ENCODE data around the gene C11orf65.
A peak's percentile ranks its signal among the peaks of the same experiment; 100 is the strongest.
"Not testable (repeated sequence)": the region's sequence is repeated elsewhere in the genome, so short reads cannot be mapped to it uniquely, and the experiment has no call there.

The C11orf65 gene

DNA sequence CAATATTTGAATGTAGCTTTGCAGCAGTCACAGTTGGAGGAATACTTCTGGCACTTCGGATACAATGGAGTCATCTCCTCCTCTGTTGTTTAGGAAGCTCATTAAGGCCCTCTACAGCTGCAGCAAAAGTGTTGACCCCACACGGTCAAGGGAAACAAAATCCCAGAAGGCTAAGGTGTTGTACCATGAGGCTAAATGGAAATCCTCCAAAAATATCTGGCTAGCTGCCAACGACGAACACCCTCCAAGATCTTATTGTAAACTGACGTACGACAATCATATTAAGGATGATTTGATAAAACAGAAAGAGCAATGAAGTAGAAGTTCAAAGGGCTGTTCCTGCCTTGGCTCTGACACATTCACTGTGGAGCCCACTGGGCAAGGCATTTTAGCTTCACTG lies 26.9 kb upstream of the C11orf65 start:
- no peak overlapping the region for H3K27ac Mint-ChIP-seq
- H3K36me3 Mint-ChIP-seq (ENCODE audit: low read depth) = peaks cover 2% of the 10 kb centered on the region
- H3K4me1 Mint-ChIP-seq = peaks cover 18% of the 10 kb centered on the region
- DNase-seq (no peak), ATAC-seq (no peak)
- no peaks in the 10 kb centered on the region for H3K27me3 Mint-ChIP-seq
- no peak overlapping the region for H3K4me3 Mint-ChIP-seq
- H3K9me3 Mint-ChIP-seq = no peaks in the 10 kb centered on the region

DNA sequence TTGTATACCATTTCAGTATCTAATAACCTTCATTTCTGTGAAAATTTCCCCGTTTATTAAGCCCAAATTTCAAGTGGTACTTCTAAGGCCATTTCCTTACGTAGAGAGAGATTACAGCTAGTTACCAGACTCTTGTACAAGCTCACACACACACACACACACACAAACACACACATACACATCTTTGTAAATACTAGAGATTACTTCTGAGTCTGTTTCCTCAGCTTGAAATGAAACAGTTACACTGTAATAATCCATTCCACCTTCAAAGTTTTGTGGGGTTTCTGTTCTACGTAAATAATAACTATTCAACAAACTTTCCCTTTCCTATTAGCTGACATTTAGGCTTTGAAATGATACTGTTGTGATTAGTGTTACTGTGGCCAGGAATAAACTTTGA lies 24.6 kb upstream of the C11orf65 start:
- Mint-ChIP-seq H3K4me1 (peaks cover 7% of the 10 kb centered on the region), H3K9me3 (no peaks in the 10 kb centered on the region), H3K27ac (no peak overlapping the region), H3K27me3 (no peaks in the 10 kb centered on the region), H3K4me3 (no peak overlapping the region), H3K36me3 (ENCODE audit: low read depth) (peaks cover 10% of the 10 kb centered on the region)
- ATAC-seq (no peak), DNase-seq (no peak)

DNA sequence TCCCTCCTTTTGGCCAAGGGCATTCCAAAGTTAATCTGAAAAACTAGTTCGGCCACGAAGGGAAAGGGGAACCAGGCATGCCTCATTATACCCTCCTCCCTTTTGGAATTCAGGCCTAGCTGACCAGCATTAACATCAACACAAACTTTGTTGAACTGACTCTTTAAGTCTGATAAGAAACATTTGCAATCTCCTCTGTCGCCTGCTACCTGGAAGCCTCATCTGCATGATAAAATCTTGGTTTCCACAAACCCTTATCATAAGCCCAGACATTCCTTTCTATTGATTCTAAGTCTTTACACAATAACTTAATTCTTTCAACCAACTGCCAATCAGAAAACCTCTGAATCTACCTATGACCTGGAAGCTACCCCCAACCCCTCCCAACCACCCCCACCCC lies 19.5 kb upstream of the C11orf65 start:
- H3K27ac Mint-ChIP-seq = no peak overlapping the region

DNA sequence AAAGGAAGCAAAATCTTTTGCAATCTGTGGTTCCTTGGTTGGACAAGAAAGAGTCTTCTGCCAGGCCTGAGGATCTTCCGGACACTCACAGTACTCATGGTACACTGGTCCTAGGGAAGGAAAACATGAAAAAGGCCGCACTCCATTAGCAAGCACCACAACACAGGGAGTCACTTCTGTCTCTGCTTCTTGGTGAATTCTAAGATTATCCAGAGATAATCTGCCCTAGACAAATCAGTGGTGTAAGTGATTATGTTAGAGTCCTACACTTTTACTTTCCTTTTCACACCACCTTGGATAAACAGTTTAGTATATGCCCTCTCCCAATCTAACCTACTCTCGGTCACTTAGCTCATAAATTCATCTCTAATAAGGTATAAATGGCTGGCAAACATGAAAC lies 19.0 kb upstream of the C11orf65 start:
- Mint-ChIP-seq H3K27ac (no peak overlapping the region), H3K36me3 (ENCODE audit: low read depth) (peaks cover 35% of the 10 kb centered on the region), H3K4me3 (no peak overlapping the region), H3K9me3 (no peaks in the 10 kb centered on the region), H3K4me1 (no peaks in the 10 kb centered on the region), H3K27me3 (no peaks in the 10 kb centered on the region)
- DNase-seq = no peak
- ATAC-seq = no peak

More for the DNA sequence above, 19.5 kb upstream of the C11orf65 start:
- DNase-seq (no peak), ATAC-seq (no peak)
- H3K4me1 Mint-ChIP-seq = no peaks in the 10 kb centered on the region
- H3K9me3 Mint-ChIP-seq = no peaks in the 10 kb centered on the region
- H3K27me3 Mint-ChIP-seq = no peaks in the 10 kb centered on the region
- H3K36me3 Mint-ChIP-seq (ENCODE audit: low read depth) = peaks cover 35% of the 10 kb centered on the region
- no peak overlapping the region for H3K4me3 Mint-ChIP-seq

DNA sequence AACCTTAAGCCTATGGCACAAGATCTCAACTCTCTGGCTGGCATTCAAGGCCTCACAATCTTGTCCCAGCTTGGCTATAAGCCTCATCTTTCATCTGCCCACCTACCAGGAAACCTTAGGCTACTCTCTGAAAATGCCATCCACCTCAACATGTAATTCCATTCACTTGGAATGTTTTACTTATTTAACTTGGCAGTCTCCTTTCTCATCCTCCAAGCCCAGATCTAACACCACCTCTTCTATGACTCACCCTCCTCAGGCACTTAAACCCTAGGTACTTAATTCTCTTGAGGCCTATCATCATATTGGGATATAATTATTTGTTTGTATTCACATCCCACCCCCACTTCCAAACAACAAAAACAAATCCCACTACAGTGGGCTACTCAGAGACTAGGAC lies 15.8 kb upstream of the C11orf65 start:
- ATAC-seq (no peak), DNase-seq (no peak)
- H3K27me3 Mint-ChIP-seq = no peaks in the 10 kb centered on the region
- no peak overlapping the region for H3K4me3 Mint-ChIP-seq
- H3K27ac Mint-ChIP-seq = no peak overlapping the region
- peaks cover 33% of the 10 kb centered on the region for H3K36me3 Mint-ChIP-seq (ENCODE audit: low read depth)
- no peaks in the 10 kb centered on the region for H3K9me3 Mint-ChIP-seq
- no peaks in the 10 kb centered on the region for H3K4me1 Mint-ChIP-seq

DNA sequence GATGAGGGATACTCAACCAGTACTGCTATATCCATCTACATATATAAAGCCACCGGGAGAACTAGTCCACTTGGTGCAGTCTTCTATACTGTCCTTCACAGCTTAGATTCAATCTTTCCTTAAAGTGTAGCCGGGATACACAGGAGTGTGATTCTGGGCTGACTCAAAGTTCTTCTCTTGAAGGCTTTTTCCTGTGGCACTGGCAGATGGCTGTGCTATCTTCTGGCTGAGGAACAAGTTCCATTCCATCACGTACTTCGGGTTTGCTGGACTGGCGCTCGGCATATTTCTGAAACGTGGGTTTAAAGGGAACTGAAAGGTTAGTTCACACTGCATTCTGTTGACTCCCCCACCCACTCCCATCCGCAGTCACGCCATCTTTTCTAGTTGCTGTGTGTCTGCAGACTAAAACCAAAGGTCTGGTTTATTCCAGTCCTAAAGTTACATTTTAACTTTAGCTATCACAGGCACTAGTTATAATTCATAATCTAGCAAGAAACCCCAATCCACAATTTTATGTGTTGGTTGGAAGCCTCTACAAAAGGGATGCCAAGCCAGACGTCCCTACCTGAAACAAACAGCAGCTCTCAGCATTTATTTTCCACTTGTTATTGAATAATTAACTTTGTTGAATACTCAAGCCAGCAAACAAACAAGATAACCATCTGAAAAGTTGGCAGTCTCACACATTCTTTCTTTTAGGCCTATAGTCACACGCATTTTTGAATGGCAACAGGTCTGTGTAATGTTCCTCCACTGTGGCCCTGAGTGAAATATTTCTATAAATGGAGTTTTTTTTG lies 7.5 kb upstream of the C11orf65 start:
- H3K27ac Mint-ChIP-seq = no peak overlapping the region

DNA sequence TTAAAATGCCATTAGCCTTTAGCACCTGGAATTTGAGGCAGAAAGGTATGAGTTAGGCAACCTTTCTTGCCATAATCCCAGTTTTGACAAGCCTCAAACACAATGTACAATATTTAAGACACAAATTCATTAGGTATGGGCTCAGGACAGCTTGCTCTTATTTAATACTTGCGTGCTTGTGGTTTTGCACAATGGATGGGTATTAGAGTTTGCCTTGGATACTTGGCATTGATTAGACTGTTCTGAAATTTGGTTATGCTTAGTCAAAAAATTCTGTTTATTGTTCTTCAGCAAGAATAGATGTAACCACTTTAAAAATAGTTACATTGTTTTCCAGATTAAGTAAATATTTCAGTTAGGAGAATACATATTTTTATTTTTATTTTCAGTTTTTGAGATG lies 5.4 kb upstream of the C11orf65 start:
- H3K36me3 Mint-ChIP-seq (ENCODE audit: low read depth) = peaks cover 7% of the 10 kb centered on the region
- ATAC-seq = no peak
- no peak overlapping the region for H3K4me3 Mint-ChIP-seq
- H3K4me1 Mint-ChIP-seq = peaks cover 5% of the 10 kb centered on the region
- H3K27me3 Mint-ChIP-seq = no peaks in the 10 kb centered on the region
- no peak overlapping the region for H3K27ac Mint-ChIP-seq
- no peak for DNase-seq
- H3K9me3 Mint-ChIP-seq = no peaks in the 10 kb centered on the region

More for the DNA sequence above, 7.5 kb upstream of the C11orf65 start:
- no peaks in the 10 kb centered on the region for H3K4me1 Mint-ChIP-seq
- no peaks in the 10 kb centered on the region for H3K27me3 Mint-ChIP-seq
- no peaks in the 10 kb centered on the region for H3K9me3 Mint-ChIP-seq
- peaks cover 7% of the 10 kb centered on the region for H3K36me3 Mint-ChIP-seq (ENCODE audit: low read depth)
- no peak for DNase-seq
- H3K4me3 Mint-ChIP-seq = no peak overlapping the region
- no peak for ATAC-seq

DNA sequence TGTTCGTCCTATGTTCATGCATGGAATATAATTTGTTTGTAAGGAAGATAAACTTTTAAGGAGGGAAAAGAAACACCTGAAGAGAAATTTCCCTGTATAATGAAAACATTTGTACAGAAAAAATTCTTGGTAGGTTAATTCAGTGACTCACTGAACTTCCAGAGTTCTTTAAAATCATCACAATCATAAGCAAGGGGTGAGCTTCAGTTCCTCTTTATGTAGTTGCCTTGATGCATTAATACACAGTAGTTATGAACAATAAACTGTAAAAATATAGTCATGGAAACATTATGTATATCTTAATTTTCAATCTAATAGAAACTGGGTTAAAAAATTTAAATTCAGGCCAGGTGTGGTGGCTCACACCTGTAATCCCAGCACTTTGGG lies 1.1 kb upstream of the C11orf65 start:
- Mint-ChIP-seq H3K27me3 (no peaks in the 10 kb centered on the region), H3K36me3 (ENCODE audit: low read depth) (peaks cover 3% of the 10 kb centered on the region), H3K9me3 (no peaks in the 10 kb centered on the region), H3K27ac (peak overlapping the region; percentile 99), H3K4me3 (peak overlapping the region; percentile 98), H3K4me1 (peaks cover 13% of the 10 kb centered on the region)
- no peak for ATAC-seq
- no peak for DNase-seq

DNA sequence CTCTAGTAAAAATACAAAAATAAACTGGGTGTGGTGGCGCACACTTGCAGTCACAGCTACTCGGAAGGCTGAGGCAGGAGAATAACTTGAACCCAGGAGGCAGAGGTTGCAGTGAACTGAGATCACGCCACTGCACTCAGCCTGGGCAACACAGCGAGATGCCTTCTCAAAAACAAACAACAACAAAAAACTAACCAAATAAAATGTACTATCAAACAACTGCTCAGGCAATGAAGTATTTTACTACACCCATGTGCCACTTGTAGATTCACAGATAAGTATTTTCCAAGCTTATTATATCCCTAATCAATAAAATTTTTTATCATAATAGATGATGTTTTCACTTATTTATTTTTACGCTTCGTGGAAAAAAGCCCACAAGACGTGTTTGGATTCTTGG lies 924 bp downstream of the C11orf65 start:
- H3K4me1 Mint-ChIP-seq = peaks cover 13% of the 10 kb centered on the region
- DNase-seq (no peak), ATAC-seq (no peak)
- no peaks in the 10 kb centered on the region for H3K27me3 Mint-ChIP-seq
- H3K36me3 Mint-ChIP-seq (ENCODE audit: low read depth) = peaks cover 3% of the 10 kb centered on the region
- no peaks in the 10 kb centered on the region for H3K9me3 Mint-ChIP-seq
- peak overlapping the region; percentile 99 for H3K27ac Mint-ChIP-seq
- peak overlapping the region; percentile 98 for H3K4me3 Mint-ChIP-seq

DNA sequence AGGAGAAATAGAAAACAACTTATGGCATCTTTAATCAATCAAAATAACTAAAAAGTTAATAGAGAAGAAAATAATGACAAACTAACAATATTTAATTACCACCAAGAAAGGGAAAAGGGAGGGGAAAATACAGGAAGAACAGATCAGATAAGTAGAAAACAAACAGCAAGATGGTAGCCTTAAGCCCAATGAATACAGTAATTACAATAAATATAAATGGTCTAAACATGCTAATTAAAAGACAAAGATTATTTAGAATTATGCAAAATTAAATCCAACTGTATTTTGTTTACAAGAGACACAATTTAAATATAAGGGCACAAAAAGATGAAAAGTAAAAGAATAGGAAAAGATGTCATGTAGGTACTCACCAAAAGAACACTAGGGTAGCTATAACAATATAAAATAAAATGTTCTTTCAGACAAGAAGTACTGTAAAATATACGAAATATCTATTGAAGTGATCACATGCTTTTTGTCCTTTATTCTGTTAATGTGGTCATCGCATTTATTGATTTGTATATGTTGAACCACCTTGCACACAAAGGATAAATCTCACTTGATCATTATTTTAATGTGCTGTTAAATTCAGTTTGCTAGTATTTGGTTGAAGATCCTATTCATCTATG lies 14.0 kb downstream of the C11orf65 start:
- Mint-ChIP-seq H3K36me3 (ENCODE audit: low read depth) (peaks cover 7% of the 10 kb centered on the region), H3K4me1 (no peaks in the 10 kb centered on the region), H3K27ac (no peak overlapping the region), H3K4me3 (no peak overlapping the region), H3K27me3 (no peaks in the 10 kb centered on the region), H3K9me3 (peaks cover 16% of the 10 kb centered on the region)
- ATAC-seq (no peak), DNase-seq (no peak)

DNA sequence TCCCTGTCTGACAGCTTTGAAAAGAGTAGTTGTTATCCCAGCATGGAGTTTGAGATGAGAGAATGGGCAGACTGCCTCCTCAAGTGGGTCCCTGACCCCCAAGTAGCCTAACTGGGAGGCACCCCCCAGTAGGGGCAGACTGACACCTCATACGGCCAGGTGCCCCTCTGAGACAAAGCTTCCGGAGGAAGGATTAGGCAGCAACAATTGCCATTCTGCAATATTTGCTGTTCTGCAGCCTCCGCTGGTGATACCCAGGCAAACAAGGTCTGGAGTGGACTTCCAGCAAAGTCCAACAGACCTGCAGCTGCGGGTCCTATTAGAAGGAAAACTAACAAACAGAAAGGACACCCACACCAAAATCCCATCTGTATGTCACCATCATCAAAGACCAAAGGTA lies 25.9 kb downstream of the C11orf65 start:
- H3K27ac Mint-ChIP-seq; H3K4me1 Mint-ChIP-seq; H3K4me3 Mint-ChIP-seq; DNase-seq; H3K27me3 Mint-ChIP-seq; H3K36me3 Mint-ChIP-seq (ENCODE audit: low read depth); ATAC-seq: not testable (repeated sequence)
- H3K9me3 Mint-ChIP-seq = peaks cover 33% of the 10 kb centered on the region

DNA sequence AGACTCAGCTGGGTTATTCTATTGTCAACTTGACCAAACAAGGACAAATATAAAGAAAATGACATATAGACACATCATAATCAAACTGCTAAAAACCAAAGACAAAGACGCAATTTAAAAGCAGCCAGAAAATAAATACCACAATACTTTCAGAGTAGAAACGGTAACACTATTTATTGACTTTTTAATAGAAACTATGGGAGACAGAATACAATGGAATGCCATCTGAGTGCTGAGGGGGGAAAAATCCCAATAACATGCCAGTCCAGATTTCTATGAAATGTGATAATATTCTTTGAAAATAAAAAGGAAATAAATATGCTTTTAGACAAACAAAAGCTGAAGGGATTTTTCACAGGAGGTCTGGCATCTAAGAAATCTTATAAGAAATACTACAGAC lies 30.7 kb downstream of the C11orf65 start:
- Mint-ChIP-seq H3K4me1 (no peaks in the 10 kb centered on the region), H3K27me3 (no peaks in the 10 kb centered on the region), H3K4me3 (no peak overlapping the region), H3K36me3 (ENCODE audit: low read depth) (no peaks in the 10 kb centered on the region), H3K27ac (no peak overlapping the region), H3K9me3 (peaks cover 19% of the 10 kb centered on the region)
- no peak for ATAC-seq
- no peak for DNase-seq

DNA sequence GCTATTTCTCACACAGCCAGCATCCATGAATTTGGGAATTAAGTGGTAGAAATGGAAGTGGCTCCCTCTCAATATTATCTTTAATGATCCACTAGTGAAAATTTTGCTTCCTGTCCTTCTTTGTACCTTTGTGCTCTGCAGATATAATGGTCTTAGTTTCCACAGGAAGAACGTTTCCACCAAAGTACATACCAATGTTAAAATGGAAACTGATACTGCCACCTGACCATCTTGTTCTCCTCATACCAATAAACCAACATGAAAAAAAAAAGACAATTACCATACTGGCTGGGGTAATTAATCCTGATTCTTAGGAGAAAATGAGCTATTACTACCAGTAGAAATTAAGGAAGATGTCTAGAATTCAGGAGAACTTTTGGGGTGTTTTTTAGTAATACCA lies 32.3 kb downstream of the C11orf65 start:
- Mint-ChIP-seq H3K36me3 (ENCODE audit: low read depth) (no peaks in the 10 kb centered on the region), H3K9me3 (peaks cover 9% of the 10 kb centered on the region), H3K4me1 (no peaks in the 10 kb centered on the region), H3K27ac (no peak overlapping the region), H3K27me3 (no peaks in the 10 kb centered on the region), H3K4me3 (no peak overlapping the region)
- DNase-seq (no peak), ATAC-seq (no peak)

DNA sequence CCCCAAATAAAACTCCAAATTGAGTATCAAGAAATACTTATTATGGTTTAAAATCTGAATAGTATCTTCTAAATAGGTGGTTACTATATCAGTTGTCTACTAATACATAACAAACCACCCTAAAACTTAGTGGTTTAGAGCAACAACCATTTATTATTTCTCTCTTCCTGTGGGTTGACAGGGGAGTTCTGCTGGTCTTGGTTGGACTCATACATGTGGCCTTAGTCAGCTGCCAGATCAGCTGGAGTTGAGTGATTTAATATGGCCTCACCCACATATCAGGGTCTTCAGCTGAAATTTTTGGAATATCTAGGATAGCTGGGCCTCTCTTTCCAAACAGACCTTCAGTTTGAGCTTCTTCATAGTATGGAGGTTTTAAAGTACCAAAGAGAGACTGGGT lies 34.5 kb downstream of the C11orf65 start:
- Mint-ChIP-seq H3K4me1 (no peaks in the 10 kb centered on the region), H3K36me3 (ENCODE audit: low read depth) (peaks cover 3% of the 10 kb centered on the region), H3K4me3 (no peak overlapping the region), H3K27ac (no peak overlapping the region), H3K27me3 (no peaks in the 10 kb centered on the region), H3K9me3 (peaks cover 7% of the 10 kb centered on the region)
- ATAC-seq (no peak), DNase-seq (no peak)

DNA sequence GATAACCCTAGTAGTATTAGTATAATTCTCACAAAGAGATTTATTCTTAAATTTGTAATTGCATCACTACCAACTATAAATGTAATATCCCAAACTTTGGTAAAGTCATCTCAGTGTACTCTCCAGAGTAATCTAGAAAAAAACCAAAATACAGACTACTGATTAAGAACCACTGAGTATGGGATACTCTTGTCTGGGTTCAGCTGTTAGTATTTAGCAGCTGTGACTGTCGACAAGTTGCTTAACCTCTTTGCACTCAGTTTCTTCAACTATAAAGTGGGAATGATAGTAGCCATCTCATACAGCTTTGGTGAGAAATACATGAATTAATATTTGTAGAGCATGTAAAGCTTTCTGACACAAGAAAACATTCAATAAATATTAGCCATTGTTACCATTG lies 35.3 kb downstream of the C11orf65 start:
- Mint-ChIP-seq H3K27me3 (no peaks in the 10 kb centered on the region), H3K4me1 (no peaks in the 10 kb centered on the region), H3K36me3 (ENCODE audit: low read depth) (peaks cover 3% of the 10 kb centered on the region), H3K9me3 (peaks cover 7% of the 10 kb centered on the region), H3K4me3 (no peak overlapping the region), H3K27ac (no peak overlapping the region)
- ATAC-seq (no peak), DNase-seq (no peak)

All from activated naive CD8-positive, alpha-beta T cell treated with anti-CD3 and anti-CD28 coated beads, Interleukin-2, amount 50 U/mL, for 24 hours (primary cell).